Mesodermal cell (in vitro differentiated cells): ENCODE results near the gene CAMKK2.
"Not testable (repeated sequence)": the region's sequence is repeated elsewhere in the genome, so short reads cannot be mapped to it uniquely, and the experiment has no call there.

Experiments used
- H3K27ac ChIP-seq: 2 replicates; pipeline ENCODE4 v1.7.0; 2013; ENCODE audit warnings: mild to moderate bottlenecking, low read depth, low read length, moderate library complexity; ENCODE audit not compliant: severe bottlenecking
- H3K36me3 ChIP-seq: 2 replicates; pipeline ENCODE4 v1.7.1; 2013; ENCODE audit warnings: mild to moderate bottlenecking, low read length, moderate library complexity; ENCODE audit not compliant: control insufficient read depth, insufficient read depth
- H3K4me1 ChIP-seq: one replicate; pipeline ENCODE4 v1.7.1; 2013; ENCODE audit warnings: mild to moderate bottlenecking, low read length; ENCODE audit not compliant: insufficient read depth, control insufficient read depth, poor library complexity, severe bottlenecking
- H3K4me3 ChIP-seq: 2 replicates; pipeline ENCODE4 v1.7.0; 2013; ENCODE audit warnings: low read length, control low read depth, mild to moderate bottlenecking; ENCODE audit not compliant: insufficient read depth, poor library complexity, severe bottlenecking; ENCODE audit errors: extremely low read depth
- H3K9me3 ChIP-seq: 2 replicates; pipeline ENCODE4 v1.7.1; 2013; ENCODE audit warnings: mild to moderate bottlenecking, low read length, moderate library complexity; ENCODE audit not compliant: control insufficient read depth
- WGBS, 2 experiments: methylation state at CpG; one replicate each; pipeline ENCODE4 v1.1.5; 2013; ENCODE audit warnings: missing lambda C conversion rate in 2 of 2; ENCODE audit not compliant: insufficient coverage in 2 of 2; 5-methylcytosine and 5-hydroxymethylcytosine counted together

CAMKK2 gene

GRCh38 chr12:121209624-121210572, 86.6 kb downstream of the CAMKK2 start, which contains the start of gene P2RX4:
P2RX4 (plus strand) TSS chr12:121210129; CDS start chr12:121210165, 36 bp downstream.
- 1 to 5% methylated on average over 58 to 88 of the region's 97 CpGs for WGBS, 2 experiments
- Histone ChIP-seq H3K27ac (peak within 1 kb of the TSS; percentile 75), H3K4me1 (peaks cover 8% of the 10 kb centered on the region), H3K9me3 (no peaks in the 10 kb centered on the region), H3K36me3 (peaks cover 9% of the 10 kb centered on the region), H3K4me3 (peak within 1 kb of the TSS; percentile 79)

- Histone ChIP-seq H3K4me1 (peaks cover under 1% of the 10 kb centered on the region), H3K4me3 (peak overlapping the region; percentile 79)
Observed at GRCh38 chr12:121209221-121209620, 87.3 kb downstream of the CAMKK2 start.

DNA sequence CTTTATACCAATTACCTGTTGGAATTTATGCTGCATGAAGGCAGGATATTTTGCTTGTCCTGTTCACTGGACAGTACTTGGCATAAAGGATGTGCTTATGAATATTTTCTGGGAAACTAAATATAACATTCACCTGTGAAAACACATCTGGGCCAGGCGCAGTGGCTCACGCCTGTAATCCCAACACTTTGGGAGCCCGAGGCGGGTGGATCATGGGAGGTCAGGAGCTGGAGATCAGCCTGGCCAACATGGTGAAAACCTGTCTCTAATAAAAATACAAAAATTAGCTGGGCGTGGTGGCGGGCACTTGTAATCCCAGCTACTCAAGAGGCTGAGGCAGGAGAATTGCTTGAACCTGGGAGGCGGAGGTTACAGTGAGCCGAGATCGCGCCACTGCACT, 87.9 kb downstream of the CAMKK2 start:
- not testable (repeated sequence) for H3K36me3 ChIP-seq, H3K27ac ChIP-seq, H3K9me3 ChIP-seq, H3K4me3 ChIP-seq, H3K4me1 ChIP-seq
- 96 to 97% methylated on average over 8 to 10 of the region's 10 CpGs for WGBS, 2 experiments

More at GRCh38 chr12:121209221-121209620, 87.3 kb downstream of the CAMKK2 start:
- H3K36me3 ChIP-seq = peaks cover 9% of the 10 kb centered on the region
- H3K27ac ChIP-seq = no peak overlapping the region
- no peaks in the 10 kb centered on the region for H3K9me3 ChIP-seq
- 82 to 94% methylated on average over 10 to 13 of the region's 15 CpGs for WGBS, 2 experiments

DNA sequence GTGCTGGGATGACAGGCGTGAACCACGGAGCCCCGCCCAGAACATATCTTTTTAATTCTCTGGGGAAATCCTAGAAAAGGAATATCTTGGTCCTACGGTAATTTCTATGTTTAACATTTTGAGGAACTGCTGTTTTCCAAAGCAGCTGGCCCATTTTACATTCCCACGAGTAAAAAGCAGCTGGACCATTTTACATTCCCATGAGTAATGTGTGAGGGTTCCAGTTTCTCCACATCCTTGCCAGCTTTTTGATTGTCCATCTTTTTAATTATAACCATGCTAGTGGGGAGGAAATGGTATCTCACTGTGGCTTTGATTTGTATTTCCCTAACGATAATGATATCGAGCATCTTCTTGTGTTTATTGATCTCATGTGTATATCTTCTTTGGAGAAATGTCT, 91.0 kb downstream of the CAMKK2 start:
- H3K27ac ChIP-seq = no peak overlapping the region
- H3K36me3 ChIP-seq = no peaks in the 10 kb centered on the region
- no peak overlapping the region for H3K4me3 ChIP-seq
- 83 to 92% methylated on average over 4 to 6 of the region's 7 CpGs for WGBS, 2 experiments
- no peaks in the 10 kb centered on the region for H3K9me3 ChIP-seq
- H3K4me1 ChIP-seq = no peaks in the 10 kb centered on the region

DNA sequence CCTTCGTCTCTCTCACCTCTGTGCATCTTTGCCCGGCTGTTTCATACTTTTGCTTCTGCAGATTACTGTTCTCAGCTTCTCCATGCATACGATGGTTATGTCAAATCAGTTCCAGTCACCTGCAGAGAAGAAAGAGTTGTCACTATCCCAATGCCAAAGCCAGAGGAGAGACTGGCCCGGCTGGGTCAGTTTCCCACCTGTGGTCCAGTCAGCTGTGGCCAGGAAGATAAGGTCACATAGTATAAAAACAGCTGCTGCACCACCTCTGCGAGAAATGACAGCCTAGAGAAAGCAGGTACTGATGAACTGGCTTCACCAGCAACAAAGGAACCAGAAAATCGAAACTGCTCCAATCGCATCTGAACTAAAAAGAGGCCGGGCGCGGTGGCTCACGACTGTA, 93.0 kb downstream of the CAMKK2 start:
- 79 to 85% methylated on average over 11 of the region's 11 CpGs for WGBS, 2 experiments
- no peaks in the 10 kb centered on the region for H3K36me3 ChIP-seq
- H3K9me3 ChIP-seq = no peaks in the 10 kb centered on the region
- no peak overlapping the region for H3K27ac ChIP-seq
- no peaks in the 10 kb centered on the region for H3K4me1 ChIP-seq
- no peak overlapping the region for H3K4me3 ChIP-seq

- 87 to 91% methylated on average over 4 to 8 of the region's 14 CpGs for WGBS, 2 experiments
- Histone ChIP-seq H3K9me3 (no peaks in the 10 kb centered on the region), H3K36me3 (no peaks in the 10 kb centered on the region), H3K4me1 (no peaks in the 10 kb centered on the region), H3K27ac (no peak overlapping the region), H3K4me3 (no peak overlapping the region)
Observed at GRCh38 chr12:121202407-121203355, 93.8 kb downstream of the CAMKK2 start.

- not testable (repeated sequence) for H3K27ac ChIP-seq, H3K9me3 ChIP-seq, H3K36me3 ChIP-seq, H3K4me3 ChIP-seq, H3K4me1 ChIP-seq
- no CpG with 5 or more reads among the region's 6 CpGs for WGBS, 2 experiments
Observed at GRCh38 chr12:121201140-121201539, 95.4 kb downstream of the CAMKK2 start.

GRCh38 chr12:121198949-121199348, 97.6 kb downstream of the CAMKK2 start:
- H3K27ac ChIP-seq = no peak overlapping the region
- WGBS, 2 experiments = 77 to 86% methylated on average over 3 of the region's 7 CpGs
- no peaks in the 10 kb centered on the region for H3K4me1 ChIP-seq
- no peaks in the 10 kb centered on the region for H3K9me3 ChIP-seq
- H3K36me3 ChIP-seq = no peaks in the 10 kb centered on the region
- H3K4me3 ChIP-seq = no peak overlapping the region

GRCh38 chr12:121196902-121197301, 99.6 kb downstream of the CAMKK2 start:
- 60% methylated on average over 1 of the region's 6 CpGs; no CpG with 5 or more reads in 1 of the 2 experiments for WGBS, 2 experiments
- Histone ChIP-seq H3K4me3 (no peak overlapping the region), H3K27ac (no peak overlapping the region), H3K36me3 (no peaks in the 10 kb centered on the region), H3K9me3 (no peaks in the 10 kb centered on the region), H3K4me1 (peaks cover 5% of the 10 kb centered on the region)

GRCh38 chr12:121191151-121191550, 105.4 kb downstream of the CAMKK2 start:
- Histone ChIP-seq H3K4me1 (peaks cover 5% of the 10 kb centered on the region), H3K9me3 (no peaks in the 10 kb centered on the region), H3K36me3 (no peaks in the 10 kb centered on the region), H3K4me3 (no peak overlapping the region), H3K27ac (no peak overlapping the region)
- WGBS, 2 experiments = 95% methylated on average over 3 of the region's 3 CpGs; no CpG with 5 or more reads in 1 of the 2 experiments
